ENCODE measurements around the gene BCOR. TPM values are rescaled to one million over a fixed set of nuclear protein-coding genes. Genes with fewer than 3 reads are reported as not detected.
A peak's percentile ranks its signal among the peaks of the same experiment; 100 is the strongest.

BCOR gene
- total RNA-seq, 1 donor from 2014 or later, result 16.1 TPM

DNA sequence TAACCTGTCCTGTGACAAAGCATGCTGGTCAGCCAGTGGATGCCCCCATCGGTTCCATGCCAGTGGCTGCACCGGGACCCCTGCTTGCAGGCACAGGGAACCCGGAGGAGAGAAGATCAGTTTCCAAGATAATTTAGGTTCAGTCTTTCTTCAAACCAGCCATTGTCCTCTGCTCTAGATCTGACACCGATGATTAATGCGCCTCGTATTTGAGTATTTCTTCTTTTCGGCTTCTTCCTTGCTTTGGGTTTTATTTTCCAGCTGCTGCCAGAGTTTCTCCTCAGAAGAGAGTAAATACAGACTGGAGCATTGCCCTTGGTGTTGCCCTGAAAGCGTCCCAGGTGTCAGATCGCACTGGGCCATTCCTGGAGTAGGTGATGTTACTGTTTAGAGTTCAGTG lies 19.2 kb upstream of the BCOR start:
- DNase-seq (ENCODE audit: low read depth in 2 of 2), result no peak

DNA sequence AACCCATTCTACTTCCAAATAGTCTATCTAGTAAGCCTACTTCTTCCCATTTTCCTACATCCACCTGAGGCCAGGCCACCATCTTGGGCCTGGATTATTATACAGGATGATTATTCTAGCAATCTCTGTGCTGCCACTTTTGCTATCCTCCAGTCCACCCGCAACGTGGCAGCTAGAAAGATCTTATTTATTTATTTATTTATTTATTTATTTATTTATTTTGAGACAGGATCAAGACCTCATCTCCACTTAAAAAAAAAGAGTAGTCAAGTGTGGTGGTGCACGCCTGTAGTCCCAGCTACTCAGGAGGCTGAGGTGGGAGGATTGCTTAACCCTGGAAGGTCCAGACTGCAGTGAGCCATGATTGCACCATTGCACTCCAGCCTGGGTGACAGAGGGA lies 15.2 kb upstream of the BCOR start:
- DNase-seq (ENCODE audit: low read depth in 2 of 2), result no peak

DNA sequence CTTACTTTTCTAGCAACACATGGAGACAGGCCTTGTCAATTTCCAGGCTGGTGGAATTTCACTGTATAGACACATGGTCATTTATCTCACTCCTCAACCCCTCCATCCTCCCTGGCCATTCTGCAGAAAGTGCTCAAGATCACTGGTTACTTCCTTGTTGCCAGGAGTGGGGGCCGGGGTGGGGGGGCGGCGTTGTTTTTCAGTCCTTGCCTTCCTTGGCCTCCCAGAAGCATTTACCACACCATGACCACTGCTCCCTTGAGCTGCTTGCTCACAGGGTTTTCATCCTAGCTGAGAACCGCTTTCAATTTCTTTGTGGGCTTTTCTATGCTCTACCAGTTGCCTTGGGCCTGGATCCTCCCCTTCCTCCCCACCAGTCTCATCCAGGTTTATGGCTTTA lies 14.1 kb upstream of the BCOR start:
- no peak for DNase-seq (ENCODE audit: low read depth in 2 of 2)

DNA sequence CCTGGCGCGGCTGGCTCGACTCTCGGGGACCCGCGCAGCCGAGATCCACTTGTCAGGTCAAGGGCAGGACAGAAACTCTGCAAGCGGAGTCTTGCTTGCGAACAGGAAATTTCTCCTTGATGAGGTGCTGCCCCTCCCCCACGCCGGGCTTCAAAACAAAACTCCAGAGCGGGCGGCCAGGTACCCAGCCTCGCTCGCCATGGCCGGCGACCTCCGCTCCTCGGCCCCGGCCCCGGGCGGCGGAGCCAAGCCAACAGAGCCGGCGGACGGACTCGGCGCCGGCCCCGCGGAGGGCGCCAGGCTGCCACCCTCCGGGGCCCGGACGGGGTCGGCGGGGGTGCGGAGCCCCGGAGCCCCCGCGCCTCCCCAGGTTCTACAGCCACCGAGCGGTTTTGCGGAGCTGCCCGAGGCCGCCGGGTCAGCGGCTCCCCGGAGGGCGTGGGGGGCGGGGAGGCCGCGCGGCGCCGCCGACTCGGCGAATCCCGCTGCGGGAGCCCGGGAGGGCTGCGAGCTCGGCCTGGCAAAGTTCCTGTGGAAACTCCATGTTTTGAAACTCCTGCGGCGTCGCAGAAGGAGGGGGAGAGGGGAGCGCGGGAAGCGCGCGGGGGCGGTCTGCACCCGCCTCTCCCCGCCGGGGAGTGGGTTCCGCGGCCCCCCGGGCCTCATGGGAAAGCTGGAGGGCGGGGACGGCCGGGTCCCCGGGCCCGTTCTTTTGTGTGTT lies 11.7 kb upstream of the BCOR start:
- peak; percentile 35 to 44 for DNase-seq (ENCODE audit: low read depth in 2 of 2)

DNA sequence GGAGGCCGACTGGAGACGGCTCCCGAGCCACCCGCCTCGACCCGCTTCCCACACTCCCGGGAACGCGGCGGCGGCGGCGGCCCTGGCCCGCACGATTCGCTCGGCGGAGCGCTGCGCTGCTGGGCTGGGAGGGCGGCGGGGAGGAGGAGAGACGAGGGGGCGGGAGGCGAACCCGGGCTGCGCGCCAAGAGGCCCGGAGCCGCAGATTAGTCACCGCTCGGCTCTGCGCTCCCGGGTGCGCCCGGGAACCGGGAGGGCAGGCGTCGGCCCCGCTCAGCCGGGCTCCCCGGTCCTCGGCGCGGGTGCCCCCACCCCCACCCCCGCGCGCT lies 11.2 kb upstream of the BCOR start:
- DNase-seq (ENCODE audit: low read depth in 2 of 2), result peak; percentile 82

DNA sequence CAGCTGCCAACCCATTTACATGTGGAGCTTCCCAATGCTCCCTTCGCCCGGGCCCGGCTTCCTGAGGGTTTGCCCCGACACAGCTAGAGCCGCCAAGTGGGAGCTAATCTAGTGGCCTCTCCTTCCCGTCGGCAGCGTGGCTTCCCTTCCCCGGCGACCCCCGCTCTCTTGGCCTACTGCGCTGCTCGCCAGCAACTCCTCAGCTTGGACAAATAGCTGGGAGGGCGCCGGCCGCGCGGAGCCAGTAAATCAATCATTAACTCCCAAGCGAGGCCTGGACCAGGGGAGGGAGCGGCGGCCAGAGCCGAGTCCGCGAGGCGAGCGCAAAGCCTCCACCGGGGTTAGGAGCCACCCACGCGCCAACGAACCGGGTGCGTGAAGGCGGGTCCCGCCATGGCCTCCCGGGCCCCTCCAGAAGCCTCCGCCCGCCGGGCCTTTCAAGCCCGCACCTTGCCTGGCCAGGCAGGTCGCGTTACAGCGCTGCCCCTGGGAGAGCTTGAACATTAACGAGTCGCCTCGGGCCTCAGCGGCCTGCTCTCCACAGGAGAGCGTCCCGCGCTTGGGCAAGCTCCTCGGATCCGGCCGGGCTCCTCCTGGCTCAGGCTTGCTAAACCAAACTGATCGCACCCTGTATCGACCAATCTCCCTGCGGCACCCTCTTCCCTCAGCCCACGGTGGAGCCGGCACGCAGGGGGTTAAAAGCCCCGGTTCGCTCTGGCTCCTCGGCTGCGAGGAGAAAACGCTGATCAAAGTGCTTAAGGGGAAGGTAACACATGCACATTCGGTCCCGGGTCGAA lies 10.6 kb upstream of the BCOR start:
- peak; percentile 56 to 83 for DNase-seq (ENCODE audit: low read depth in 2 of 2)

DNA sequence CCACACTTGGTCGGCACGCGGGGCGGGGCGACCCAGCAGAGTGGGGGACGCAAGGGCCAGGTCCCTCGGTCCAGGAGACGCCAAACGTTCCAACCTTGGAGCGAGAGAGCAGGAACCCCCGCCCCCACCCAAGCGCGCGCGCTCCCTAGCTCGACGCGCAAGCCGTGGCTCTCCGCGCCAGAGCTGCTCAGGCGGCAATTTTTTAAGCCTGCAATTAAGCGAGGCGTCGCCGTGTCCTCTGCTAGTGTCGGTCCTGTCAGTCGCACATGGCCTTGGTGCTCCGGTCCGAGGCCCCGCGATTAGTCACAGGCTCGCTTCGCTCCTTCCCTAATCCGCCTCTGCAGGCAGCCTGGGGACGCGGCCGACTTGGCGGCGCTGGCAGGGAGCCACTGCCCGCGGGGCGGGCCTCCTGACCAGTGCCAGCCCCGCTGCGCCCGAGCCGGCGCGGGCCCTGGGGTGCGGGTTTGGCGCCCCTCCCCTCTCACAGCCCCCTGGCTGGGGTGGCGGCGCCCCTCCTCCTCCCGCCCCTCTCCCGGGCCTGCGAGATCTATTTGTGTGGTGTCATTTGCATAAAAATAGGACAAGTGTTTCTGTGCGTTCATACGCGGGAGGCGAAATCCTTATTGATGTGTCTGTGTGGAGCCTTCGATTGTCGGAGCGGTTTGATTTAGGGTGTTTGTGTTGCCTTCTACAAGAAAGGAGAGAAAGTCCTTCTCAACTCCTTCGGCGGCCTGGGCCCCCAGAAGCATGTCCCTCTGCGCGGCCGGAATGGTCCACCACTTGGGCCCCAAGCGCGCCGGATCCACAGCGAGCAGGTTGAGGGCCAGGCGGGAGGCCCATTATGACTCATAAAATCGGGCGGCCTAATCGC lies 9.8 kb upstream of the BCOR start:
- peak; percentile 45 to 46 for DNase-seq (ENCODE audit: low read depth in 2 of 2)

DNA sequence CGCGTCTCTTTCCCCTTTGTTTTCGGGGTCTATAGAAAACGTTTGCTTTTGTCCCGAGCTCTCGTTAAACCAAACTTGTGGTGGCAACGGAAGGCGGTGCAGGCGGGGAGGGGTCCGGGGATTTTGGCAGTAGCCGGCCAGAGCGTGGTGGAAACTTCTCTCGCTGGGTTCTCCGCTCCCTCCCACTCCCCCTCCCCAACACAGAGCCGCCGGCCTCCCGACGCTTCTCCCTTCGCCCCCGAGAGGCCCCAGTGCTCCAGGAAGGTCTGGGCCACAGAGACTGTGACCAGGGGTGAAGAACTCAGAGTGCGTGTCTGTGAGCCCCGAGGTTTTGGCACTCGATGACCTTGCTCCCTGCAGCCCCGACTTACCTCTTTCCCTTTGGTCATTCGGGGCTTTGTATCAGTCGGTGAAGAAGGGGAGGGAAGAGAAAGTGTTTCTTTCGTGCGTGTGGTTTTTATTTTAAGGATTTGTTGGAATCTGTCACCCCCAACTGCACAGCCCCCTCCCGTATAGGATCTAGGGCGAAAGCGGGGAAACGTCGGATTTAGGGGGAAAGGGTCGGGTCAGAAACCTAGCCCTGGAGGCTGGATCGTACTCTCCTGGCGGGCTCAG lies 9.0 kb upstream of the BCOR start:
- no peak for DNase-seq (ENCODE audit: low read depth in 2 of 2)

DNA sequence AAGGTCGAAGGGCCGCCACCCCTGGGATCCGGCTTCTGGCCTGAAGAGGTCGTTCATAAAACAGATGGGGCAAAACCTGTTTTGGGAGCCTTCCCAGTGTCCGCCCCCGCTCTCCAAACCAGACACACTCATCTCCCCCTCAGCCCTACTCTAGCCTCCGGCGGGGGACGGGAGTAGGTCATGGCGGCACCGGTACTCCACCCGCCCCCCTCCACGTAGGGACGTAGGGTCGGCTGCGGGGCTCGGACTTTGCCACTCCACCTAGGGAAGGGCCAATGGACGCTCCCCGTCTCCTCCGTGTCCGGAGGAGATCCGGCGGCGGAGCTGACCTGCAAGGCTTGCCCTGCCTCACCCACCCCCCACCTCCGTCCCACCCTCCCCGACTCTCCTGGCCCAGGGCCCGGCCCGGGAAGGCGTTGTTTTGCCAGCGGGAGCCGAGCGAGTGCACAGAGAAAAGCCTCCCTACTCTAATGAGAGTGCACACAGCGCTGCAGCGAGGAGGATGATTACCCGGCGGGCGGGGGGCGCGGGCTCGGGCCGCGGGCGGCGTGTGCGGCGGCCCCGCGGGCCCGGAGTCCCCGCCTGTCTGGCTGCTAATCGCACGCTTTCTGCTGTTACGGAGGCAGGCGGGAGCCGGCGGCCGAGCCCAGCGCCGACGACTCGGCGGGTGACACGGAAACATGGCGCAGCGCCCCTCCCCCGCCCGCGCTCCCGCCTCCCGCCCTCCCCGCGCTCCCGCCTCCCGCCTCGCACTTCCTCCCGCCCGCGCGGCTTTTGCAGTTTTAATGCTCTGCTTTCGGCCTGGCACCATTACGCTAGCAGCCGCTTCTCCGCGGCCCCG lies 8.3 kb upstream of the BCOR start:
- peak; percentile 51 to 65 for DNase-seq (ENCODE audit: low read depth in 2 of 2)

DNA sequence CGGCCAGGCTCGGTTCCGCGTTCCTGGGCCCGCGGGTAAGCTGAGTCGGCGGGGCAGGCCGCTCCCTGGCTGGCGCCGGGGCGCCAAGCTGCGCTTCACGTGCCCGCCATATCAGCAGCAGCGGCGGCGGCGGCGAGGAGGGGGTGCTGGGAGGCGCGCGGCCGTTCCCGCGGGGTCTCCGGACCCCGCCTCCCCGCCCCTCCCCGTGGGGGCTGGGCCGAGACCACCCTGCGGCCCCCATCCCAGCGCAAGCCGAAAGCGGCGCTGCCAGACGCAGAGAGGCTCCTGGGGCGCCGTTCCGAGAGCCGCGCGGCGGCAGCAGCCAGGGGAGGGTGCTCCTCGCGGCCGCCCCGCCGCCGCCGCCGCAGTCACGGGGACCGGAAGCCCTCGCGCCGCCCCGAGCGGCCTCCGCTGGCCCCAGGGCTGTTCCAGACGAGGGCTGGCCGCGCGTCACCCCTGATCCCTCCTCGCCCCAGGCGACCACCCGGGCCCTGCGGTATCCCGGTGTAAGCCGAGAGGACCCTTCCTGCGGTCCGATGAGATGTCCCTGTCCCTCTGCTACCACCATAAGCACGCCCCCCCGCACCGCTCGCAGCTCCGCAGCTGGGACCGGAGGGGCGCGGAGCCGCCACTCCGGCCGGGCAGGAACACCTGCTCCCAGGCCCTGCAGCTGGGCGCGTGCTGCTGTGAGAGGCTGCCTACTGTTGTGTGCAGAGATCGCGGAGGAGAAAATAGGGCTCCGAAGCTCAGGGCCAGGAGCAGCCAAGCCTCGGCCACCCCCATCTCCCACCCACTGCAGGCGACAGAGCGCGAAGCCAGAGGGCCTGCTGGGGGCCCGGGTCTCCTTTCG lies 7.5 kb upstream of the BCOR start:
- DNase-seq (ENCODE audit: low read depth in 2 of 2), result peak; percentile 44 to 46

DNA sequence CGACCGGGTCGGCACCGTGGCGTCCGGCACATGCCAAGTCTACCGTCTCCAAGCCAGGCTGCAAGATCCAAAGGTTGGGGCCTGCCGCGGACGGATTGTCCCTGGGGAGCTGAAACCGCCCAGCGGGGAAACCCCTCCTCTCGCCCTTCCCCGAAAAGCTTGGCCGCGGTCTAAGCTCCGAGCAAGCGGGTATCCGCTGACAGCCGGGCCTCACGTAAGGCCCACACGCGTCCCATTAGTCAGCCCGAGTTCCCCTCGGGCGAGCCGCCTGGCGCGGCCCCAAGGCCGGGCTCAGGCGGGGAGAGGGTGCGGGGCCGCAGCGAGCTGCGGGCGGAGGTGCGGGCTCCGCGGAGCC lies 6.8 kb upstream of the BCOR start:
- peak; percentile 54 to 67 for DNase-seq (ENCODE audit: low read depth in 2 of 2)

DNA sequence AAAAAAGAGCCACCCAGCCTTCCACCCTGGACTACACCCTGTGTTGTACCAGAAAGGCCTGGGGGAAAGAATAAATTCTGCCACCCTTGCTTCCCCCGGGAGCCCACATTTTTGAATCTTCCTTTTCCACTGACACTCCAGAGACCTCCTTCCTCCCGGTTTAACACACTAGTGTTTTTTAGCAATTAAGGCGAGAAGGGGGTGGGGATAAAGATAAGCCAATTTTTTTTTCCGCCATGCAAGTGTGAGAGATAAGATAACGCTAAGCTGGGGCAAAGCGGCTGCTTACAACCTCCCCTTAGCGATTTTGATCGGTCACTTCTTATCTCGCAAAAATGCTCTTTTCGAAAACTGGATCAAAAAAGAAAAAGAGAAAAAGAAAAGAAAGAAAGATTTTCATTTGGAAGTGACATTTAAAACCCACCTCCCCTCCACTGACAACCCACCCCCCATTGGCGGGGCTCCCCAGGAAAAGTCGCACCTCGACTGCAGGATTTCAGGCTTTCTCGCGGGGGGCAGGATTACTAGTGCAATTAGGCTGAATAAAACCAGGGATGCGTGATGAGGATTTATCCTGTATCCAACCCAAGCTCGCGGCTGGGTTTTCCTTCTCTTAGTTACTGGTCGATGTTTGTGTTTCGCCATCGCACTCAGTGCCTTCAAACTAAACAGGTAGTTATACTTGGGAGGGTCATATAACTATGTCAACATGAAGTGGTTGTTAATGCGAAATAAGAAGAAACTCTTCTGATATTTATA lies 6.0 kb upstream of the BCOR start:
- no peak for DNase-seq (ENCODE audit: low read depth in 2 of 2)

DNA sequence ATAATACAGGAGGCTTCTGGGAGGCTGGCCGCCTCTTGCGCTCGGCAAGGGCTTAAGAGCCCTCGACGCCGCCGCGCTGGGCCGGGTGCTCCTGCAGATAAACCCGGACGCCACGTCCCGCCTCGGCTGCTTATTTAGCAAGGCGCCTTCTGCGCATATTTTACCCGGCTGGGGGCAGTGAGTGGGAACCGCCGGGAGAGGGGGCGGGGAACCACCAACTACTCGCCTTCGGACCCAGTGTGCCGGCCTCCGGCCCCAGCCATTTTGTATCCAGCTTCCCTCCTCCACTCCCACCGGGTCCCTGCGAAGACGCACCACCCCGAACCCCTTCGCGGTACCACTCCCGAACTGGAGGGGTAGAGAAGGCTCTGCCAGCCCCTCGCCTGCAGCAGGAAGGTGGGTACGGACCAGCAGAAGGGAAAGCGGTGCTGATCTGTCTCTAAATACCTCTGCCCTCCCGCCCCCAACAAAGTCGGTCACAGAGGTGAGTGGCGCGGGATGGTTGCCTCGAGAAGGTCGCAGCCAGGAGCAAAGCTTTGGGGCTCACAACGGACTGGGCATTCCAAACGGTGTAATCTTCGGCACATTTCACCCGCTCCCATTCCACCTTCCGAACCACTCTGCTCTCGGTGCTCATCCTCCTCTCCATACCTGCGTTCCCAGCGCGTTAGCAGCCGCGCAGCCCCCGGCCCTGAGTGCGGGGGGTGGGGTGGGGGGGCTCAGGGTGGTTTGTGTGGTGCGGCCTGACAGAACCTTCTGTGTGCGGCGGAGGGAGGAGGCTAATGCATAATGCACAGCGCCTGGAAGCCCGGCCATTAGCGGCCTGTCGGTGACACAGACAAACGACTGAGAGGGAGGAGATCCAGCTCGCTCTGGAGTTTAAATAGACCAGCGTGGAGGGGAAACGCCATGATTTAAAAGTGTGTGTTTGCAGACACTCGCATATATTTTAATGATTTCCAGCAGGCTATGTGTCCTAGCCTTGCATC lies 4.9 kb upstream of the BCOR start:
- DNase-seq (ENCODE audit: low read depth in 2 of 2), result no peak

DNA sequence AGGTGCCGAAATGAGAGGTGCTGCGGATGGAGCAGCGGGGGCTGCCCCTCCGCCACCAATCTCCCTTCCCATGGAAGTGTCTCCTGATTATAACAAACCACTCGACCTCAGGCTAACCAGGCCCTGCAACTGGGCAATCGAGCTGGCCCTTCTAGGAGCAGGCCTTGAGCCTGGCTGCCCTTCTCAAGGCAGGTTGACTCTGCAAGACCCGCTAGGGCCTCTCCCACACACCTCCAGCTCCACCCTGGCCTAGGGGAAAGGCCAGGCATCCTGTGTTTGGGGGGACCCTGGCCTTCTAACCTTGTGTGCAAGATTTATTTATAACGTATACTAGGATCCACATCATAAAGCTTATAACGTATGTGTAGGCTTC lies 3.7 kb upstream of the BCOR start:
- no peak for DNase-seq (ENCODE audit: low read depth in 2 of 2)

DNA sequence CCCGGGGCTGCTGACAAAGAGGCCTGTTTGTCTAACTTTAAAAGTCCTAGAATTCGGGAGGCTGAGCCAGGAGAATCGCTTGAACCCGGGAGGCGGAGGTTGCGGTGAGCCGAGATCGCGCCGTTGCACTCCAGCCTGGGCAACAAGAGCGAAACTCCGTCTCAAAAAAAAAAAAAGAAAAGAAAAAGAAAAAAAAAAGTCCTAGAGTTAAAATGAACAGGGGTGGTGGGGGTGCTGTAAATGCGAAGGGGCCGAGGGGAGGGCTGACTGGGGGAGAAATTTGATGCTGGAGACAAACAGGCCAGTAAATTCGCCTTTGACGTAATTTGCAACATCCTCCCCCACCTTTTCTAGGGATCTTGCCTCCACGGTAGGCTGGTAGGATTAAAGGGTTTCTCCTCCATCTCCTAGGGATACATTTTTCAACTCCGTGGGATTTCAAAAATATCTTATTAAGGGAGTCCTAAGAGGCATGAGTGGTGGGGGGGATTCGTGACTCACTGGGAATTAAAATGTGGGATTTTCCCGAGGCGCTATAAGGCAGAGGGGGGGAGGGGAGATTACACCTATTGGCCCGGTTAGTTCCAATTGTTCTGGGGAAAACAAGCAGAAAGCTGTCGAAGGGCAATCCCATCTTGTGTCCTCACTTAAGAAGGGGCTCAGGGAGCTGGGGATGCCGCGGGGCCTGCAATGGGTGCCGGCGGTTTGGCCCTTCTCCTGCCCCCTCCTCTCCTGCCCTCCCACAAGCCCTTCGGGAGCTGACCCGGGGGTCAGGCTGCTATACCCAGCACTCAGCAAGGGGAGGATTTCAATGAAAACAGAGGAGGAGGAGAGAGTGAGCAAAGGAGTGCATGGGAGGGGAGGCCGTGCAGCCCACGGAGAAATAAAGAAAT lies 3.0 kb upstream of the BCOR start:
- no peak for DNase-seq (ENCODE audit: low read depth in 2 of 2)

DNA sequence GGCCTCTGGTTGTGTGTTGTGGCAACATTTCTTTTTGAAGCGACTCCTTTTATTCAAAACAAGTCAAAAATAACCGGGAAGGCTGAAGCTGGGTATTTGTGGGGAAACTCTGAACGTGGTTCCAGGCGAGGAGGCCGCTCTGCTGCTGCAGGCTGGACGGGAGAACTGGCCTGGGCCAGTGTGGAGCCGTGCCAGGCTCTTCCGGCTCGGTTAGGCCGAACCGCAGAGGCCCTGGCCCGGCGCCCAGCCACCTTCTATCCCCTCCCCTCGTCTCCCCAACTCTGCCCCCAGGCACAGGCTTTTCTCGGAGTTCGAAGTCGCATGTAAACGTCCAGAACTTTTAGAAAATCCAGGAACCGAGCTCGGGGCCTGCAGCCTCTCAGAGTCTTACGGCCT lies 2.4 kb upstream of the BCOR start:
- DNase-seq (ENCODE audit: low read depth in 2 of 2), result no peak
